DMS 273 treated with DMSO at 0.1 percent for 48 hours (cell line): ENCODE results near the gene TUBB6.

Experiments
- DNase-seq: peaks from one replicate; lab custom pipeline; 2025; lab: John Stamatoyannopoulos, UW

Gene TUBB6

GRCh38 chr18:12307701-12308385 is at the start of gene TUBB6:
TSS of gene TUBB6 (plus strand) at chr18:12308241. CDS start at chr18:12308293, 52 bp downstream.
- no peak for DNase-seq

- no peak for DNase-seq
Observed at GRCh38 chr18:12258719-12259705, 49.0 kb upstream of the TUBB6 start.

GRCh38 chr18:12262748-12263147 is 45.3 kb upstream of the TUBB6 start:
- no peak for DNase-seq

- DNase-seq: no peak
Observed at GRCh38 chr18:12264864-12265263, 43.2 kb upstream of the TUBB6 start.

GRCh38 chr18:12271376-12272235 is 36.4 kb upstream of the TUBB6 start:
- peak; percentile 33 for DNase-seq

GRCh38 chr18:12274793-12275192 is 33.2 kb upstream of the TUBB6 start:
- no peak for DNase-seq

GRCh38 chr18:12276736-12277554 is 31.1 kb upstream of the TUBB6 start:
- no peak for DNase-seq

GRCh38 chr18:12278215-12278671 is 29.8 kb upstream of the TUBB6 start:
- no peak for DNase-seq

- no peak for DNase-seq
Observed at GRCh38 chr18:12278741-12279682, 29.0 kb upstream of the TUBB6 start.

GRCh38 chr18:12279781-12280531 is 28.1 kb upstream of the TUBB6 start:
- no peak for DNase-seq

- no peak for DNase-seq
Observed at GRCh38 chr18:12281861-12282260, 26.2 kb upstream of the TUBB6 start.

GRCh38 chr18:12282442-12283039 is 25.5 kb upstream of the TUBB6 start:
- no peak for DNase-seq

- no peak for DNase-seq
Observed at GRCh38 chr18:12283256-12283655, 24.8 kb upstream of the TUBB6 start.

GRCh38 chr18:12283666-12284065 is 24.4 kb upstream of the TUBB6 start:
- DNase-seq: no peak

- DNase-seq: no peak
Observed at GRCh38 chr18:12287131-12287681, 20.8 kb upstream of the TUBB6 start.

GRCh38 chr18:12287684-12288402 is 20.2 kb upstream of the TUBB6 start:
- DNase-seq: no peak

- no peak for DNase-seq
Observed at GRCh38 chr18:12288403-12288755, 19.7 kb upstream of the TUBB6 start.

GRCh38 chr18:12290086-12290485 is 18.0 kb upstream of the TUBB6 start:
- DNase-seq: no peak
